Measurements from ENCODE around the gene ATXN2.
"Not testable (repeated sequence)": the region's sequence is repeated elsewhere in the genome, so short reads cannot be mapped to it uniquely, and the experiment has no call there.

ATXN2 gene

GRCh38 chr12:111624540-111624939 lies 25.4 kb upstream of the ATXN2 start:
- no peaks in the 10 kb centered on the region for H3K27me3 ChIP-seq (ENCODE audit: low read depth, low read length)
- no peaks in the 10 kb centered on the region for H3K9me3 ChIP-seq (ENCODE audit: control insufficient read depth in 1 of 2, low read length in 2 of 2)
- no peaks in the 10 kb centered on the region for H3K36me3 ChIP-seq (ENCODE audit: control insufficient read depth in 1 of 2, insufficient read depth in 2 of 2, low read length in 2 of 2)
- no peaks in the 10 kb centered on the region for H3K4me1 ChIP-seq (ENCODE audit: control insufficient read depth in 1 of 2, insufficient read depth in 2 of 2, low read length in 2 of 2)
- H3K4me3 ChIP-seq (ENCODE audit: low read depth in 1 of 2, low read length in 2 of 2) = no peak overlapping the region
- no peak overlapping the region for H3K27ac ChIP-seq (ENCODE audit: low read length)

DNA sequence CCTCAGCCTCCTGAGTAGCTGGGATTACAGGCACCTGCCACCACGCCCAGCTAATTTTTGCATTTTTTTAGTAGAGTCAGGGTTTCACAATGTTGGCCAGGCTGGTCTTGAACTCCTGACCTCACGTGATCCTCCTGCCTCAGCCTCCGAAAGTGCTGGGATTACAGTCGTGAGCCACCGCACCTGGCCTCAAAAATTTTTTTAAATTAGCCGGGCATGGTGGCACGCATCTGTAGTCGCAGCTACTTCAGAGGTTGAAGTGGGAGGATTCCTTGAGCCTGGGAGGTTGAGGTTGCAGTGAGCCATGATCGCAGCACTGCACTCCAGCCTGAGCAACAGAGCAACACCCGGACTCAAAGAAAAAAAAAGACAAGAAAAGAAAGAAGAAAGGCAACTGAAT lies 18.7 kb upstream of the ATXN2 start:
- not testable (repeated sequence) for H3K4me1 ChIP-seq (ENCODE audit: control insufficient read depth in 1 of 2, insufficient read depth in 2 of 2, low read length in 2 of 2); H3K4me3 ChIP-seq (ENCODE audit: low read depth in 1 of 2, low read length in 2 of 2); H3K36me3 ChIP-seq (ENCODE audit: control insufficient read depth in 1 of 2, insufficient read depth in 2 of 2, low read length in 2 of 2); H3K27me3 ChIP-seq (ENCODE audit: low read depth, low read length); H3K27ac ChIP-seq (ENCODE audit: low read length); H3K9me3 ChIP-seq (ENCODE audit: control insufficient read depth in 1 of 2, low read length in 2 of 2)

DNA sequence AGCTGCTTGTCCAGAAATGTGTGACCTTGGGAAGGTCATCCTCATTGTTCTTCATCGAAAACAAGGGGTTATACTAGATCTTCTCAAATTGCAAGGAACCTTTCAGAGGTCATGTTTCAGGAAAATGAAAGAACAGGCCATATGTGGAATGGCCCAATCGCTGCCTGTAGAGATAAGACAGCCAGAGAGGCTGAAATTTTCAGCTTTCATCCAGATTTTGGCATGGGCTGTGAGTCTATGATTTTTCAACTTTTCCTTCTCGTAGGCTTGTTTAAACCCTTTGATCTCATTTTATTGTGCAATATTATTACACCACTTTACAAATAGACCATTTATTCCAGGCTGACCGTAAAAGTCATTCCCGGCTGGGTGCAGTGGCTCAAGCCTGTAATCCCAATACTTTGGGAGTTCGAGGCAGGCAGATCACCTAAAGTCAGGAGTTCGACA lies 17.1 kb upstream of the ATXN2 start:
- H3K36me3 ChIP-seq (ENCODE audit: control insufficient read depth in 1 of 2, insufficient read depth in 2 of 2, low read length in 2 of 2) = no peaks in the 10 kb centered on the region
- no peaks in the 10 kb centered on the region for H3K27me3 ChIP-seq (ENCODE audit: low read depth, low read length)
- H3K4me1 ChIP-seq (ENCODE audit: control insufficient read depth in 1 of 2, insufficient read depth in 2 of 2, low read length in 2 of 2) = no peaks in the 10 kb centered on the region
- H3K4me3 ChIP-seq (ENCODE audit: low read depth in 1 of 2, low read length in 2 of 2) = no peak overlapping the region
- H3K9me3 ChIP-seq (ENCODE audit: control insufficient read depth in 1 of 2, low read length in 2 of 2) = no peaks in the 10 kb centered on the region
- H3K27ac ChIP-seq (ENCODE audit: low read length) = no peak overlapping the region

- Histone ChIP-seq H3K27me3 (ENCODE audit: low read depth, low read length) (no peaks in the 10 kb centered on the region), H3K4me3 (ENCODE audit: low read depth in 1 of 2, low read length in 2 of 2) (no peak overlapping the region), H3K27ac (ENCODE audit: low read length) (no peak overlapping the region), H3K4me1 (ENCODE audit: control insufficient read depth in 1 of 2, insufficient read depth in 2 of 2, low read length in 2 of 2) (no peaks in the 10 kb centered on the region), H3K36me3 (ENCODE audit: control insufficient read depth in 1 of 2, insufficient read depth in 2 of 2, low read length in 2 of 2) (no peaks in the 10 kb centered on the region), H3K9me3 (ENCODE audit: control insufficient read depth in 1 of 2, low read length in 2 of 2) (no peaks in the 10 kb centered on the region)
These were observed 8.1 kb upstream of the ATXN2 start for GRCh38 chr12:111607239-111607638.

DNA sequence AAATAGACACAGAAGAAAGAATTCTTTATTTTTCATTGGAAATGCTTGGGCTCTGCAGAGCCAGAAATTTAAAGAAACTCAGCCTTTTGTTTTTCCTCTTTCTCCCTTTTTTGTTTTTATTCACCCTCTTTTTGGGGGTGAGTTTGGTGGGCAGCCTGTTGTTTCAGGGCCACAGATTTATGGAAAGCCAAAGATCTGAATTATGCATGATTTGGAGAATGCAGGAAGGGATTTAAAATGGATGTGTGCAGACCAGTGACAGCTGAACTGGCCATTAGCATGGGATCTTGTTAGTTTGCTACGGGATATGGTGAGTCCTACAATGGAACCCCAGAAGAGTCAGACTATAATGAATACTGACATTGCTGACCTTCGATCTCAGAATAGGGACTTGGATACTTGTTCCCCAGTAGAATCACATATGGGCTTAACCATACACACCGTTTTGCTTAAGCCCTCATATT lies 7.7 kb upstream of the ATXN2 start:
- Histone ChIP-seq H3K9me3 (ENCODE audit: control insufficient read depth in 1 of 2, low read length in 2 of 2) (no peaks in the 10 kb centered on the region), H3K4me3 (ENCODE audit: low read depth in 1 of 2, low read length in 2 of 2) (no peak overlapping the region), H3K27ac (ENCODE audit: low read length) (no peak overlapping the region), H3K36me3 (ENCODE audit: control insufficient read depth in 1 of 2, insufficient read depth in 2 of 2, low read length in 2 of 2) (no peaks in the 10 kb centered on the region), H3K27me3 (ENCODE audit: low read depth, low read length) (no peaks in the 10 kb centered on the region), H3K4me1 (ENCODE audit: control insufficient read depth in 1 of 2, insufficient read depth in 2 of 2, low read length in 2 of 2) (no peaks in the 10 kb centered on the region)

- no peaks in the 10 kb centered on the region for H3K4me1 ChIP-seq (ENCODE audit: control insufficient read depth in 1 of 2, insufficient read depth in 2 of 2, low read length in 2 of 2)
- no peaks in the 10 kb centered on the region for H3K36me3 ChIP-seq (ENCODE audit: control insufficient read depth in 1 of 2, insufficient read depth in 2 of 2, low read length in 2 of 2)
- H3K27me3 ChIP-seq (ENCODE audit: low read depth, low read length) = no peaks in the 10 kb centered on the region
- H3K4me3 ChIP-seq (ENCODE audit: low read depth in 1 of 2, low read length in 2 of 2) = no peak overlapping the region
- H3K9me3 ChIP-seq (ENCODE audit: control insufficient read depth in 1 of 2, low read length in 2 of 2) = no peaks in the 10 kb centered on the region
- H3K27ac ChIP-seq (ENCODE audit: low read length) = no peak overlapping the region
These were observed 7.0 kb upstream of the ATXN2 start for GRCh38 chr12:111605911-111606766.

DNA sequence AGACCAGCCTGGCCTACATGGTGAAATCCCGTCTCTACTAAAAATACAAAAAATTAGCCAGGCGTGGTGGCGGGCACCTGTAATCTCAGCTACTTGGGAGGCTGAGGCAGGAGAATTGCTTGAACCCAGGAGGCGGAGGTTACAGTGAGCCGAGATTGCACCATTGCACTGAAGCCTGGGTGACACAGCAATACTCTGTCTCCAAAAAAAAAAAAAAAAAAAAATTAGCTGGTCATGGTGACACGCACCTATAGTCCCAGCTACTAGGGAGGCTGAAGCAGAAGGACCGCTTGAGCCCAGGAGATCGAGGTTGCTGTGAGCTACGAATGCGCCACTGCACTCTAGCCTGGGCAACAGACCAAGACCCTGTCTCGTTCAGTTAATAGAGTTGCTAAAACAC lies 3.7 kb upstream of the ATXN2 start:
- not testable (repeated sequence) for H3K27ac ChIP-seq (ENCODE audit: low read length); H3K27me3 ChIP-seq (ENCODE audit: low read depth, low read length); H3K36me3 ChIP-seq (ENCODE audit: control insufficient read depth in 1 of 2, insufficient read depth in 2 of 2, low read length in 2 of 2); H3K4me3 ChIP-seq (ENCODE audit: low read depth in 1 of 2, low read length in 2 of 2); H3K4me1 ChIP-seq (ENCODE audit: control insufficient read depth in 1 of 2, insufficient read depth in 2 of 2, low read length in 2 of 2); H3K9me3 ChIP-seq (ENCODE audit: control insufficient read depth in 1 of 2, low read length in 2 of 2)

DNA sequence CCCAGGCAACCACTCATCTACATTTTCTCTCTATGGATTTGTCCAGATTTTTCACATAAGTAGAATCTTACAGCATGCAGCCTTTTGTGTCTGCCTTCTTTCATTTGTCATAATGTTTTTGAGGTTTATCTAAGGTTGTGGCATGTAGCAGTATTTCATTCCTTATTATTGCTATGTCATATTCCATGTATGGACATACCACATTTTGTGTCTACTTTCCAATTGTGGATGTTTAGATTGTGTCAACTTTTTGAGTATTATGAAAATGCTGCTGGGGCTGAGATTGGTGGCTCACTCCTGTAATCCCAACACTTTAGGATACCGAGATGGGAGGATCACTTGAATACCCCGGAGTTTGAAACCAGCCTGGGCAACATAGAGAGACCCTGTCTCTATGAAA lies 3.2 kb upstream of the ATXN2 start:
- Histone ChIP-seq H3K27me3 (ENCODE audit: low read depth, low read length) (no peaks in the 10 kb centered on the region), H3K36me3 (ENCODE audit: control insufficient read depth in 1 of 2, insufficient read depth in 2 of 2, low read length in 2 of 2) (peaks cover 0 to 11% of the 10 kb centered on the region in 2 donors), H3K9me3 (ENCODE audit: control insufficient read depth in 1 of 2, low read length in 2 of 2) (no peaks in the 10 kb centered on the region), H3K4me3 (ENCODE audit: low read depth in 1 of 2, low read length in 2 of 2) (no peak overlapping the region), H3K4me1 (ENCODE audit: control insufficient read depth in 1 of 2, insufficient read depth in 2 of 2, low read length in 2 of 2) (peaks cover 0 to 4% of the 10 kb centered on the region in 2 donors), H3K27ac (ENCODE audit: low read length) (no peak overlapping the region)

DNA sequence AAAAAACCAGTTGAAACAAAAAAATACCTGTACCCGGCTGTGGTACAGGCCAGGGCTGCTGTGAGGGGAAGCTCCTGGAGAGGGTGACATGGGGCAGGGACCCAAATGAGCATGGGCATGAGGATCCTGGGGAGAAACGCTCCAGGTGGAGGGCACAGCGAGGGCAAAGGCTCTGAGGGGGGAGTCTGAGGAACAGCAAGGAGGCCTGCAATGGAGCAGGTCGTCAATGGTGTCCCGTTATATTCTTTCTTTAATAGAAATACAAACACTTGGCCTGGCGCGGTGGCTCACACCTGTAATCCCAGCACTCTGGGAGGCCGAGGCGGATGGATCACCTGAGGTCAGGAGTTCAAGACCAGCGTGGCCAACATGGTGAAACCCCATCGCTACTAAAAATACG lies 1.9 kb upstream of the ATXN2 start:
- not testable (repeated sequence) for H3K27ac ChIP-seq (ENCODE audit: low read length); H3K4me3 ChIP-seq (ENCODE audit: low read depth in 1 of 2, low read length in 2 of 2); H3K27me3 ChIP-seq (ENCODE audit: low read depth, low read length); H3K9me3 ChIP-seq (ENCODE audit: control insufficient read depth in 1 of 2, low read length in 2 of 2)
- H3K4me1 ChIP-seq (ENCODE audit: control insufficient read depth in 1 of 2, insufficient read depth in 2 of 2, low read length in 2 of 2) = peaks cover 5 to 12% of the 10 kb centered on the region in 2 donors
- H3K36me3 ChIP-seq (ENCODE audit: control insufficient read depth in 1 of 2, insufficient read depth in 2 of 2, low read length in 2 of 2) = peaks cover 0 to 15% of the 10 kb centered on the region in 2 donors

- Histone ChIP-seq H3K9me3 (ENCODE audit: control insufficient read depth in 1 of 2, low read length in 2 of 2) (no peaks in the 10 kb centered on the region), H3K27ac (ENCODE audit: low read length) (peak overlapping the region; percentile 82), H3K4me1 (ENCODE audit: control insufficient read depth in 1 of 2, insufficient read depth in 2 of 2, low read length in 2 of 2) (peaks cover 6 to 19% of the 10 kb centered on the region in 2 donors), H3K27me3 (ENCODE audit: low read depth, low read length) (no peaks in the 10 kb centered on the region), H3K36me3 (ENCODE audit: control insufficient read depth in 1 of 2, insufficient read depth in 2 of 2, low read length in 2 of 2) (peaks cover 0 to 15% of the 10 kb centered on the region in 2 donors), H3K4me3 (ENCODE audit: low read depth in 1 of 2, low read length in 2 of 2) (peak overlapping the region; percentile 64 to 96)
These were observed 1.1 kb upstream of the ATXN2 start for GRCh38 chr12:111600205-111600642.

DNA sequence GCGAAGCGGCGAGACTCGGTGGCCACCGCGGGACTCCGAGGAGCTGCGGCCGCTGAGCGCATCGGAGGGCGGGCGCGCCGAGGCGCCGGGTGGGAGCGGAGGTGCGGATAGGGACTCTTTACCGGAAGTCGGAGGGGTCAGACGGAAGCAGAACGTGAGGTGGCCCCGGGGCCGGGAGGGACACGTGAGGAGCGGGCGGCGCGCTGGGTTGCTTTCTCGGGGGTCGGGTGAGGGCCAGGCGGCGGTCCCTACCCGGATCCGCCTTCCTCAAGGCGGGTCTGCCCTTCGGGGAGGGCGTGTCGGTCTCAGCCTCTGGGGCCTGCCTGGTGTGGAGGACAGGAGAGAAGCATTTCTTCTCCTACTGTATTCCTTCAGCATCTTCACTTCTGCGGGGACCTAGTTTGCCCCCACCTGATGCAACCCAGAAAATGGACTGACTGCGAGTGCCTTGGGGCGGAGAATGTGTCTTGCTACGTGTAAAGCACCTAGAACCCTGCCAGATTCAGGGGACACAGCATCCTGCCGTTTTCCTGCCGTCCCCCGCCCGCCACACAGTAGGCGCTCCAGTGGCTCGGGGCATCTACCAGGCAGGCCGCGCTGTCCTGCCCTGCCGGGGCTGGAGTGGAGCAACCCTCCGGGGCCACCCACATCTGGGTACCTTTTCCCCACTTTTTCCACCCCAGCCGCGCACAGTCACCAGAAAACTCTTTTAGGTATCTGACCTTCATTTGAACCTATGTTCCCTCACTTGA lies 514 bp upstream of the ATXN2 start:
- H3K4me3 ChIP-seq (ENCODE audit: low read depth in 1 of 2, low read length in 2 of 2) = peak overlapping the region; percentile 64 to 96
- H3K9me3 ChIP-seq (ENCODE audit: control insufficient read depth in 1 of 2, low read length in 2 of 2) = no peaks in the 10 kb centered on the region
- H3K27ac ChIP-seq (ENCODE audit: low read length) = peak overlapping the region; percentile 82
- no peaks in the 10 kb centered on the region for H3K27me3 ChIP-seq (ENCODE audit: low read depth, low read length)
- peaks cover 6 to 20% of the 10 kb centered on the region in 2 donors for H3K4me1 ChIP-seq (ENCODE audit: control insufficient read depth in 1 of 2, insufficient read depth in 2 of 2, low read length in 2 of 2)
- peaks cover 0 to 15% of the 10 kb centered on the region in 2 donors for H3K36me3 ChIP-seq (ENCODE audit: control insufficient read depth in 1 of 2, insufficient read depth in 2 of 2, low read length in 2 of 2)

All from muscle layer of duodenum (tissue), 2 donors.